Transverse colon (tissue), 4 donors: ENCODE measurements around the gene ZNRF3. TPM values are rescaled to one million over a fixed set of nuclear protein-coding genes. Genes with fewer than 3 reads are reported as not detected.

Experiments
- DNase-seq: peaks from one replicate; pipeline ENCODE4 v3.0.0-alpha.2; 2019
- H3K27ac ChIP-seq, 4 donors: fragments of 200-600 bp; sonication (generic); 2 replicates each; pipeline ENCODE4 v1.5.1; 2016 to 2018; ENCODE audit warnings: inconsistent platforms in 4 of 4
- H3K27me3 ChIP-seq: fragments of 200-600 bp; sonication (generic); 2 replicates; pipeline ENCODE4 v1.5.1; 2017; ENCODE audit warnings: inconsistent platforms
- H3K36me3 ChIP-seq, 4 donors: fragments of 200-600 bp; sonication (generic); 2 replicates each; pipeline ENCODE4 v1.5.1; 2017 to 2019; ENCODE audit warnings: inconsistent platforms in 4 of 4
- H3K4me1 ChIP-seq, 4 donors: fragments of 200-600 bp; sonication (generic); 2 replicates each; pipeline ENCODE4 v1.5.1; 2017 to 2020; ENCODE audit warnings: inconsistent platforms in 4 of 4
- H3K4me3 ChIP-seq, 4 donors: fragments of 200-600 bp; sonication (generic); 1 replicate in 1 of 4; 2 replicates in 3 of 4; pipeline versions ENCODE4 v1.5.1 to v1.6.1; 2017 to 2019; ENCODE audit warnings: inconsistent platforms in 4 of 4
- H3K9me3 ChIP-seq, 2 donors: fragments of 200-600 bp; sonication (generic); 2 replicates each; pipeline ENCODE4 v1.5.1; 2017 to 2019; ENCODE audit warnings: inconsistent platforms in 2 of 2
- EP300 ChIP-seq: sonication (generic); formaldehyde crosslinking; IDR thresholded peaks from one replicate; pipeline ENCODE4 v1.6.1; 2017; ENCODE audit warnings: antibody characterized with exemption, low read depth
- POLR2A ChIP-seq: fragments of 450-650 bp; IDR thresholded peaks from one replicate; pipeline ENCODE4 v1.6.1; 2016; ENCODE audit warnings: antibody characterized with exemption, mild to moderate bottlenecking, moderate library complexity
- POLR2AphosphoS5 ChIP-seq, 3 donors: sonication (generic); formaldehyde crosslinking; IDR thresholded peaks; one replicate each; pipeline ENCODE4 v1.6.1; 2016; ENCODE audit warnings: antibody characterized with exemption in 3 of 3
- WGBS, 2 donors: methylation state at CpG; one replicate each; pipeline ENCODE4 v1.1.5; 2018; ENCODE audit warnings: low coverage in 1 of 2; 5-methylcytosine and 5-hydroxymethylcytosine counted together
- in situ Hi-C, 4 donors: fragments of 200-750 bp; cut with MboI; loops; one replicate each; pipeline versions ENCODE4 v1.15.0 to v1.15.1; 2017; ENCODE audit warnings: low sequenced_read_pairs in 3 of 4, low pct_ligation_motif_present in 1 of 4, low pct_unique_long_range_greater_than_20kb in 1 of 4
- intact Hi-C: fragments of 100-400 bp; cut with DNase I; formaldehyde crosslinking; loops from one replicate; pipeline ENCODE4 v1.15.1; 2023; ENCODE audit warnings: low total_unique reads
- total RNA-seq, 4 donors: library from RNA; depleted of rRNA; stranded (reverse); fragments of >200 nt; gene quantifications; one replicate each; pipeline ENCODE4 v1.1.0, GENCODE V29; 2016
- TF ChIP-seq, protein P1 (sequence below), 5 experiments: fragments of 200-600 bp in 3 of 5; fragments of 450-650 bp in 2 of 5; sonication (generic) in 3 of 5; IDR thresholded peaks; 1 replicate in 2 of 5; 2 replicates in 3 of 5; pipeline ENCODE4 v1.5.1; 2016 to 2017; ENCODE audit warnings: antibody characterized with exemption in 5 of 5, inconsistent platforms in 3 of 5, mild to moderate bottlenecking in 2 of 5, moderate library complexity in 1 of 5

Gene ZNRF3
- total RNA-seq, 4 donors from 2014 or later, result 4.5 to 10.7 (median 8.3) TPM

DNA sequence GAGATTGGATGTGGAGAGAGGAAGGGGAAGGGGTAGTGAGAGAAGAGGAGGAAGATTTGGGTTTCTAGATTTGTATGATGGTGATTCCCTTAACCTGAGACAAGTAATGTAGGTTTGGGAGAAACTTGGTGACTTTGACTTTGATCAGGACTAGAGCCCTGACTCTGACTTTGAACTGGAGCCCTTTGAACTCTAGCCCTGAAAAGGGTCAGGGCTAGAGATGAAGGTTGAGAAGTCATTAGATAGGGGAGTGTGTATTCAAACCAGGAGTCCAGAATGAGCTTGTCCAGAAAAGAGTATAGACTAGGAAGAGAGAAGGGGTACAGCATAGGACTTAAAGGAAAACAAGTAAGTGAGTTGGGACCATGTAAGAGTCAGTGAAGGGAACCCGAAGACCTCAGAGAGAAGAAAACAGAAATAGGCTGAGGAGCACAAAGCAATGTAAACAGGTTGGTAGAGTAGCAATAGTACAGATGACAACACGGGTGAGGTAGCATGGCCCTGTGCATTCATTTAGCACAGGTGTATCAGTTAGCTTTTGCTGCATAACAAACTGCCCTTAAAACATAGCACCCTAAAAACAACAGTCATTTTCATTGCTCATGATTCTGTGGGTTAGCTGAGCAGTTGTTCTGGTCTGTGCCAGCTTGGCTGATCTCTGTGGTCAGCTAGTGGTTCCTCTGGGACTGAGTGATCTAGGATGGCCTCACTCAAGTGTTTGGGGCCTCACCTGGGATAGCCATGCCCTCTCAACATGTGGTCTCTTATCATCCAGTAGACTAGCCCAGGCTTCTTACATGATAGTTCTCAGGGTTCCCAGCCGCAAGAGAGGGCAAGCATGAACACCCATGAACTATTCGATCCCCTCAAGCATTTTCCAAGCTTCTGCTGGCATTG, 135.2 kb downstream of the ZNRF3 start:
- H3K27ac ChIP-seq, result no peak overlapping the region
- H3K27me3 ChIP-seq, result no peaks in the 10 kb centered on the region
- intact Hi-C loops (no loop called here), in situ Hi-C loops (no loop called here)
- H3K4me3 ChIP-seq, result no peak overlapping the region
- H3K36me3 ChIP-seq, result no peaks in the 10 kb centered on the region
- DNase-seq, result no peak
- WGBS, 2 donors, result 96 to 100% methylated on average over 3 to 4 of the region's 4 CpGs
- no peaks in the 10 kb centered on the region for H3K9me3 ChIP-seq
- H3K4me1 ChIP-seq, result peaks cover 5 to 31% (median 18%) of the 10 kb centered on the region in 4 donors
- TF ChIP-seq POLR2A, result no peak
- no peak for TF ChIP-seq EP300
- no peak for TF ChIP-seq POLR2AphosphoS5 (IDR thresholded peaks at IDR 0.05)
- TF ChIP-seq, protein P1, sequence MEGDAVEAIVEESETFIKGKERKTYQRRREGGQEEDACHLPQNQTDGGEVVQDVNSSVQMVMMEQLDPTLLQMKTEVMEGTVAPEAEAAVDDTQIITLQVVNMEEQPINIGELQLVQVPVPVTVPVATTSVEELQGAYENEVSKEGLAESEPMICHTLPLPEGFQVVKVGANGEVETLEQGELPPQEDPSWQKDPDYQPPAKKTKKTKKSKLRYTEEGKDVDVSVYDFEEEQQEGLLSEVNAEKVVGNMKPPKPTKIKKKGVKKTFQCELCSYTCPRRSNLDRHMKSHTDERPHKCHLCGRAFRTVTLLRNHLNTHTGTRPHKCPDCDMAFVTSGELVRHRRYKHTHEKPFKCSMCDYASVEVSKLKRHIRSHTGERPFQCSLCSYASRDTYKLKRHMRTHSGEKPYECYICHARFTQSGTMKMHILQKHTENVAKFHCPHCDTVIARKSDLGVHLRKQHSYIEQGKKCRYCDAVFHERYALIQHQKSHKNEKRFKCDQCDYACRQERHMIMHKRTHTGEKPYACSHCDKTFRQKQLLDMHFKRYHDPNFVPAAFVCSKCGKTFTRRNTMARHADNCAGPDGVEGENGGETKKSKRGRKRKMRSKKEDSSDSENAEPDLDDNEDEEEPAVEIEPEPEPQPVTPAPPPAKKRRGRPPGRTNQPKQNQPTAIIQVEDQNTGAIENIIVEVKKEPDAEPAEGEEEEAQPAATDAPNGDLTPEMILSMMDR (IDR thresholded peaks at IDR 0.05), result no peak

- in situ Hi-C loops, result loop anchor here in 1 of 4 donors (10.0 kb wide), 1 partner anchor 417 kb away; no protein-coding TSS in a partner anchor
- intact Hi-C loops, result no loop called here
- Histone ChIP-seq H3K36me3 (no peaks in the 10 kb centered on the region), H3K4me1 (peaks cover 9 to 32% (median 15%) of the 10 kb centered on the region in 4 donors), H3K27ac (peak overlapping the region in 2 of 4 donors; percentile 22 to 33), H3K4me3 (no peak overlapping the region), H3K9me3 (no peaks in the 10 kb centered on the region), H3K27me3 (no peaks in the 10 kb centered on the region)
- WGBS, 2 donors, result 49 to 59% methylated on average over 5 to 6 of the region's 6 CpGs
- no peak for DNase-seq
- TF ChIP-seq POLR2AphosphoS5 (IDR thresholded peaks at IDR 0.05), result no peak
- TF ChIP-seq POLR2A, result no peak
- TF ChIP-seq EP300, result no peak
- TF ChIP-seq, protein P1 (IDR thresholded peaks at IDR 0.05), result no peak
Observed at GRCh38 chr22:29022101-29022817, 138.9 kb downstream of the ZNRF3 start.

- TF ChIP-seq POLR2AphosphoS5 (IDR thresholded peaks at IDR 0.05), result no peak
- TF ChIP-seq, protein P1 (IDR thresholded peaks at IDR 0.05), result no peak
- TF ChIP-seq POLR2A, result no peak
- no peak for TF ChIP-seq EP300
- H3K4me1 ChIP-seq, result peaks cover 9 to 34% (median 15%) of the 10 kb centered on the region in 4 donors
- no peak overlapping the region for H3K4me3 ChIP-seq
- in situ Hi-C loops (loop anchor here in 1 of 4 donors (10.0 kb wide), 1 partner anchor 418 kb away; no protein-coding TSS in a partner anchor), intact Hi-C loops (no loop called here)
- no peak for DNase-seq
- WGBS, 2 donors, result 20 to 46% methylated on average over 1 to 3 of the region's 3 CpGs
- no peaks in the 10 kb centered on the region for H3K27me3 ChIP-seq
- H3K27ac ChIP-seq, result peak overlapping the region; percentile 22 to 48 (median 35)
- no peaks in the 10 kb centered on the region for H3K36me3 ChIP-seq
- no peaks in the 10 kb centered on the region for H3K9me3 ChIP-seq
Observed at GRCh38 chr22:29023172-29023796, 139.9 kb downstream of the ZNRF3 start.
